Endothelial cell of umbilical vein (primary cell): ENCODE results near the gene GPANK1. TPM values are rescaled to one million over a fixed set of nuclear protein-coding genes. Genes with fewer than 3 reads are reported as not detected.
A peak's percentile ranks its signal among the peaks of the same experiment; 100 is the strongest.

ENCODE experiments used
- BruUV-seq: library from RNA; stranded (reverse); fragments of 400-500 nt; replicated peaks from 2 replicates; lab custom pipeline; 2021; lab: Mats Ljungman, UMichigan
- CTCF ChIA-PET: fragments of 300-600, 350-600 bp; sonication (Branson Sonifier 250); formaldehyde crosslinking; loops from one replicate; lab custom pipeline; 2021; ENCODE audit warnings: antibody characterized with exemption, inconsistent platforms; lab: Charles Lee
- POLR2A ChIA-PET: fragments of 300-600, 350-600 bp; sonication (Branson Sonifier 250); formaldehyde crosslinking; loops from one replicate; lab custom pipeline; 2021; ENCODE audit warnings: antibody characterized with exemption, inconsistent platforms; lab: Charles Lee
- DNase-seq: peaks from one replicate; pipeline ENCODE4 v3.0.0-alpha.2; 2011; ENCODE audit warnings: low read depth, low spot score
- FAIRE-seq: peaks from 2 replicates; lab custom pipeline; 2011; peaks lifted over from hg19 to GRCh38; lab: Jason Lieb, UNC
- H2AFZ ChIP-seq: 2 replicates; pipeline ENCODE4 v1.6.0; 2012; ENCODE audit warnings: low read depth, low read length, control low read depth, inconsistent platforms
- H3K27ac ChIP-seq: 2 replicates; pipeline ENCODE4 v1.5.1; 2011; ENCODE audit warnings: low read depth, mild to moderate bottlenecking, control low read depth, low read length, moderate library complexity; ENCODE audit not compliant: insufficient read depth
- H3K27me3 ChIP-seq, 2 experiments: 2 replicates each; pipeline versions ENCODE4 v1.6.0 to v1.6.1; 2011; ENCODE audit warnings: low read length in 2 of 2, mixed read lengths in 1 of 2; ENCODE audit not compliant: control insufficient read depth in 2 of 2, insufficient read depth in 2 of 2
- H3K36me3 ChIP-seq, 2 experiments: 2 replicates in 1 of 2; 3 replicates in 1 of 2; pipeline ENCODE4 v1.5.1; 2011; ENCODE audit warnings: low read length in 2 of 2, mild to moderate bottlenecking in 1 of 2, moderate library complexity in 1 of 2; ENCODE audit not compliant: control insufficient read depth in 2 of 2, insufficient read depth in 2 of 2; ENCODE audit errors: extremely low read depth in 1 of 2
- H3K4me1 ChIP-seq: 3 replicates; pipeline ENCODE4 v1.5.1; 2011; ENCODE audit warnings: mild to moderate bottlenecking, low read length; ENCODE audit not compliant: control insufficient read depth, insufficient read depth; ENCODE audit errors: extremely low read depth
- H3K4me2 ChIP-seq: 2 replicates; pipeline ENCODE4 v1.6.1; 2011; ENCODE audit warnings: low read length, control low read depth, mixed read lengths; ENCODE audit not compliant: insufficient read depth
- H3K4me3 ChIP-seq, 3 experiments: fragments of 200-600 bp in 1 of 3; sonication (generic), shearing (Covaris generic) in 1 of 3; replicated peaks in 1 of 3; 2 replicates each; pipeline ENCODE4 v1.5.1; 2011 to 2016; ENCODE audit warnings: control low read depth in 3 of 3, low read length in 3 of 3, mild to moderate bottlenecking in 2 of 3, inconsistent platforms in 1 of 3, low read depth in 1 of 3, moderate library complexity in 1 of 3; ENCODE audit not compliant: insufficient read depth in 1 of 3
- H3K79me2 ChIP-seq: 2 replicates; pipeline ENCODE4 v1.6.0; 2012; ENCODE audit warnings: low read length, inconsistent platforms; ENCODE audit not compliant: control insufficient read depth, insufficient read depth
- H3K9ac ChIP-seq: replicated peaks from 2 replicates; pipeline ENCODE3; 2011; ENCODE audit warnings: low read length, control low read depth; ENCODE audit not compliant: insufficient read depth; ENCODE audit errors: extremely low read depth
- H3K9me1 ChIP-seq: replicated peaks from 3 replicates; pipeline ENCODE4 v1.6.0; 2011; ENCODE audit warnings: mild to moderate bottlenecking, low read length; ENCODE audit not compliant: control insufficient read depth, insufficient read depth; ENCODE audit errors: extremely low read depth
- H3K9me3 ChIP-seq: replicated peaks from 2 replicates; pipeline ENCODE4 v1.5.1; 2012; ENCODE audit warnings: low read length, inconsistent platforms; ENCODE audit not compliant: control insufficient read depth, insufficient read depth
- H4K20me1 ChIP-seq: replicated peaks from 2 replicates; pipeline ENCODE3; 2011; ENCODE audit warnings: mild to moderate bottlenecking, low read length; ENCODE audit not compliant: control insufficient read depth, insufficient read depth; ENCODE audit errors: extremely low read depth
- CTCF ChIP-seq, 2 donors: IDR thresholded peaks; 1 replicate in 1 of 2; 2 replicates in 1 of 2; pipeline ENCODE4 v1.5.1; 2011; ENCODE audit warnings: low read length in 2 of 2, mild to moderate bottlenecking in 2 of 2, moderate library complexity in 2 of 2, control low read depth in 1 of 2, inconsistent platforms in 1 of 2, low read depth in 1 of 2; ENCODE audit not compliant: insufficient read depth in 1 of 2; ENCODE audit errors: extremely low read depth in 1 of 2
- EZH2 ChIP-seq: IDR thresholded peaks from 2 replicates; pipeline ENCODE4 v1.6.1; 2012; ENCODE audit warnings: borderline replicate concordance, low read depth, mild to moderate bottlenecking, moderate library complexity, low read length, inconsistent platforms; ENCODE audit not compliant: severe bottlenecking
- FOS ChIP-seq: IDR thresholded peaks from 2 replicates; pipeline ENCODE4 v1.6.1; 2011; ENCODE audit warnings: mild to moderate bottlenecking, low read length, moderate library complexity, borderline replicate concordance; ENCODE audit not compliant: insufficient read depth
- GATA2 ChIP-seq: IDR thresholded peaks from 2 replicates; pipeline ENCODE4 v1.7.0; 2011; ENCODE audit warnings: low read depth, mild to moderate bottlenecking, moderate library complexity, mixed read lengths, low read length; ENCODE audit not compliant: insufficient read length, insufficient read depth
- JUN ChIP-seq: IDR thresholded peaks from 2 replicates; pipeline ENCODE4 v1.6.1; 2011; ENCODE audit warnings: borderline replicate concordance, low read depth; ENCODE audit not compliant: insufficient read length, insufficient read depth
- MAX ChIP-seq: IDR thresholded peaks from 2 replicates; pipeline ENCODE4 v1.6.1; 2011; ENCODE audit not compliant: insufficient read depth, insufficient read length
- MYC ChIP-seq: IDR thresholded peaks from one replicate; pipeline ENCODE4 v1.6.1; 2011; ENCODE audit warnings: mild to moderate bottlenecking, low read depth, low read length
- POLR2A ChIP-seq: IDR thresholded peaks from 2 replicates; pipeline ENCODE4 v1.6.1; 2012; ENCODE audit warnings: low read depth, mild to moderate bottlenecking, control low read depth, low read length
- POLR2AphosphoS5 ChIP-seq: IDR thresholded peaks from 2 replicates; pipeline ENCODE4 v1.6.1; 2012; ENCODE audit warnings: low read depth, mild to moderate bottlenecking, control low read depth, low read length, moderate library complexity; ENCODE audit not compliant: insufficient read depth
- dilution Hi-C: fragments of 300-500 bp; cut with MboI; formaldehyde crosslinking; loops from one replicate; pipeline ENCODE4 v1.15.0; 2019; ENCODE audit warnings: low sequenced_read_pairs; ENCODE audit not compliant: extremely low pct_ligation_motif_present
- intact Hi-C: fragments of 100-400 bp; cut with micrococcal nuclease; formaldehyde crosslinking; loops from one replicate; pipeline ENCODE4 v1.10.0; 2022
- polyA plus RNA-seq, 4 experiments: library from polyadenylated mRNA; depleted of rRNA in 3 of 4; stranded (reverse) in 3 of 4; unstranded in 1 of 4; fragments of >200 nt; gene quantifications; 2 replicates each; pipeline versions ENCODE4 v1.2.1 to v1.2.3, GENCODE V29; 2011 to 2012; ENCODE audit warnings: missing spikeins in 1 of 4
- total RNA-seq: library from RNA; stranded (reverse); gene quantifications from 2 replicates; pipeline ENCODE4 v1.2.3, GENCODE V29; 2021

Gene GPANK1
- total and polyA plus RNA-seq, 2 donors (not counting 3 experiments of a cell fraction or from before 2014, with no cell fraction given): 12.6 to 17.5 TPM

DNA sequence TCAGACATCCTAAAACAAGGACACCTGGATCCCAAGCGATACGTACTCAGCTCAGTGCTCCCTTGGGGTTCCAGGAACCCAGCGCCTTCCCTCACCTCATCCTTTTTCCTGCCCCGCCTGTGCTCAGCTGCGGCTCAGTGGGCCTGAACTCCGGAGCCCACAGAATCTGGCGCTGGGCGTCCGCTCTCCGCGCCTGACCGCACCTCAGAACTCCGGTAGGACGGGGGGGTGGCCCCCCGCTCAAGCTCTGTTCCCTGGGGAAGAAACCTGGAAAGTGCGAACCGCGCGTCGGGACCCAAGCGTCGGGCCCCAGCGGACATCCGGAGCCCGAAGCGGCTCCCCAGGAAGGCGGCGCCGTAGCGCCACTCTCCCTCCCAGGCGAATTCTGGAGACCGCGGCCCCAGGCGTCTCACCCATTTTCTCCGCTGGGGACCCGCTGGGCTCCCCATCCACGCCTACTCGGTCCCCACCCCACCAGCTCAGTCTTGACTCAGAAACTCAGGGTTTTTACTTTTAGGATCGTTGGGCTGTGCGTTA, 16.4 kb upstream of the GPANK1 start:
- no peaks in the 10 kb centered on the region for H3K79me2 ChIP-seq
- TF ChIP-seq POLR2AphosphoS5: peak; percentile 54
- TF ChIP-seq FOS: no peak
- no peak for TF ChIP-seq MAX
- peak; percentile 68 for TF ChIP-seq POLR2A
- TF ChIP-seq JUN: no peak
- no peak for TF ChIP-seq EZH2
- TF ChIP-seq CTCF (IDR thresholded peaks at IDR 0.05; ENCODE audit: extremely low read depth in 1 of 2, insufficient read depth in 1 of 2, low read depth in 1 of 2, low read length in 2 of 2): peak in 1 of 2 donors; percentile 31
- TF ChIP-seq GATA2: no peak
- no peak for TF ChIP-seq MYC
- H4K20me1 ChIP-seq: no peaks in the 10 kb centered on the region
- H3K4me3 ChIP-seq: peak overlapping the region; percentile 18 to 59 (median 47)
- DNase-seq (peak; percentile 26), FAIRE-seq (no peak)
- ChIA-PET CTCF (interaction anchor here (0.6 to 3.5 kb wide), 15 partner anchors 8 to 271 kb away, joined by 3 to 44 read pairs (median 6); partner anchors contain the start of genes ABHD16A, DDAH2, HSPA1B and MSH5), POLR2A (interaction anchor here (0.6 kb wide), 1 partner anchor 56 kb away, joined by 3 read pairs; no protein-coding TSS in a partner anchor)
- intact Hi-C loops: loop anchor here (1.0 to 2.0 kb wide), 3 partner anchors 14 to 208 kb away; partner anchors contain the start of genes ABHD16A and CSNK2B
- H3K9me3 ChIP-seq: no peaks in the 10 kb centered on the region
- H3K27ac ChIP-seq: peak overlapping the region; percentile 18
- H3K27me3 ChIP-seq: no peaks in the 10 kb centered on the region
- peaks cover 0 to under 1% of the 10 kb centered on the region in 2 experiments for H3K36me3 ChIP-seq
- dilution Hi-C loops: no loop called here
- no peaks in the 10 kb centered on the region for H3K9me1 ChIP-seq
- peak overlapping the region; percentile 30 for H3K9ac ChIP-seq
- H3K4me1 ChIP-seq: peaks cover 8% of the 10 kb centered on the region
- peak overlapping the region; percentile 65 for H3K4me2 ChIP-seq
- TSS peak; percentile 57 for BruUV-seq
- peak overlapping the region; percentile 94 for H2AFZ ChIP-seq
